Ovary (tissue), 3 donors: ENCODE results near the gene PKN3.

Source experiments
- CTCF ChIP-seq, 3 donors: fragments of 450-650 bp in 2 of 3; fragments of 200-600 bp in 1 of 3; IDR thresholded peaks; one replicate each; pipeline versions ENCODE4 v1.5.1 to v1.8.0; 2016 to 2022; ENCODE audit warnings: antibody characterized with exemption in 3 of 3, mild to moderate bottlenecking in 1 of 3
- EP300 ChIP-seq: sonication (generic); formaldehyde crosslinking; IDR thresholded peaks from one replicate; pipeline ENCODE4 v1.6.1; 2017; ENCODE audit warnings: antibody characterized with exemption
- POLR2A ChIP-seq: fragments of 450-650 bp; IDR thresholded peaks from one replicate; pipeline ENCODE4 v1.6.1; 2017; ENCODE audit warnings: antibody characterized with exemption, mild to moderate bottlenecking, moderate library complexity
- donor health status: DM: no; HTN: no; CAD: no.

- TF ChIP-seq POLR2A, result no peak
- no peak for TF ChIP-seq CTCF (IDR thresholded peaks at IDR 0.05)
- no peak for TF ChIP-seq EP300
These were observed 26.9 kb upstream of the PKN3 start for GRCh38 chr9:128675382-128675781.
